ENCODE data around the gene CASK.

The CASK gene

DNA sequence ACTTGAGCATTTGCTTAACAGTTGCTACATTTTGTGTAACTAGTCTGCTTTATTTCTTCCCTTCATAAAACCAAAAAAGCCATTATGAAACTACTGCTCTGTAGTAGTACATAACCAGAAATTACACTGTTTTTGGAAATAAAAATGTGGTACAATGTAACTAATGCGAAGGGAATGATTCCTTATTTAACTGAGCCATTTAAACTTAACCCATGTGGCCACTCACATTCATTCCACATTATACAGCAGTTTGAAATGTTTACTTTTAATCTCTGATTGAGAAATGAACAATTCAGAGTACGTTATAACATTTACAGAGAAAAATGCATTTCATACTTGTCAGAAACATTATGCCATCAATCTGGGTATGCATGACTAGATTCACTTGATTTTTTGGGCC lies 382.0 kb downstream of the CASK start:
- H3K4me3 ChIP-seq (ENCODE audit: low read depth, low read length), result no peak overlapping the region
- DNase-seq (ENCODE audit: low read depth), result no peak
- TF ChIP-seq, protein P1, sequence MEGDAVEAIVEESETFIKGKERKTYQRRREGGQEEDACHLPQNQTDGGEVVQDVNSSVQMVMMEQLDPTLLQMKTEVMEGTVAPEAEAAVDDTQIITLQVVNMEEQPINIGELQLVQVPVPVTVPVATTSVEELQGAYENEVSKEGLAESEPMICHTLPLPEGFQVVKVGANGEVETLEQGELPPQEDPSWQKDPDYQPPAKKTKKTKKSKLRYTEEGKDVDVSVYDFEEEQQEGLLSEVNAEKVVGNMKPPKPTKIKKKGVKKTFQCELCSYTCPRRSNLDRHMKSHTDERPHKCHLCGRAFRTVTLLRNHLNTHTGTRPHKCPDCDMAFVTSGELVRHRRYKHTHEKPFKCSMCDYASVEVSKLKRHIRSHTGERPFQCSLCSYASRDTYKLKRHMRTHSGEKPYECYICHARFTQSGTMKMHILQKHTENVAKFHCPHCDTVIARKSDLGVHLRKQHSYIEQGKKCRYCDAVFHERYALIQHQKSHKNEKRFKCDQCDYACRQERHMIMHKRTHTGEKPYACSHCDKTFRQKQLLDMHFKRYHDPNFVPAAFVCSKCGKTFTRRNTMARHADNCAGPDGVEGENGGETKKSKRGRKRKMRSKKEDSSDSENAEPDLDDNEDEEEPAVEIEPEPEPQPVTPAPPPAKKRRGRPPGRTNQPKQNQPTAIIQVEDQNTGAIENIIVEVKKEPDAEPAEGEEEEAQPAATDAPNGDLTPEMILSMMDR (IDR thresholded peaks at IDR 0.05; ENCODE audit: control insufficient read depth, extremely low read depth, insufficient read depth), result no peak

DNA sequence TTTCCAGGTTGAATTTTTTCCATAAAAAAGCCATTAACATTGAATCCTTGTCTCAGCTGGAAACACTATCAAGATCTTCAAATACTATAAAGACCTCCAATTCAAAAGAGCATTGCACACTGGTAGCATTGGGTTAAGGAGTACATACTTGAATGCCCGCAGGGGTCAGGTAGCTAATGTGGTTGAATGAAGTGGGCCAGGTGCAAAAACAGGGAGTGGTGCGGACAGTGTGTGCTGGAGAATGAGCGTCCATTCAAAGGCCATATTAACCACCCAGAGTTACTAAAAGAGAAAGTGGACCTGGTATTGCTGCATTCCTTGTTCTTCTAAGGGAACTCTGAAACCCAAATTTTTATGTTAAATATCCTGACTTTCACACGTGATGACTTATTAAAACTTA lies 384.6 kb downstream of the CASK start:
- DNase-seq (ENCODE audit: low read depth), result no peak
- TF ChIP-seq, protein P1 (IDR thresholded peaks at IDR 0.05; ENCODE audit: control insufficient read depth, extremely low read depth, insufficient read depth), result no peak
- H3K4me3 ChIP-seq (ENCODE audit: low read depth, low read length), result no peak overlapping the region

DNA sequence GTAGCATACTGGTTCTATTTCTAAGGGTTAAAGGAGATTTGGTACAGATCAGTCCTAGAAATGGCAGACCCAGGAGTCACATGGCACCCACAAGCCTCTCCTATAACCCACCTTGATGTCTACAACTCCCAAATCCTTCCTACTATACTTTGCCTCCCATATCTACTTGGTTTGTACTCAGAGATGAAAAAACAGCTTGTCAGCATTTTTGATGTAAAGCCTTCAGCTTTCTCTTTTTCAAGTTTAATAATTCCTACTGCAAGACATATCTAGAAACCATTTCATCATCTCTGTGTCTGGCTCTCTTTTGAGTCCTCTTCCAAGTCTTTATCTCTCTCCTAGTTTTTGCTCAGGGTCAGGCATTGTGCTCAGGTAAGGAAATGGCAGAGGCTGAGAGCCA lies 393.3 kb downstream of the CASK start:
- DNase-seq (ENCODE audit: low read depth), result no peak
- TF ChIP-seq, protein P1 (IDR thresholded peaks at IDR 0.05; ENCODE audit: control insufficient read depth, extremely low read depth, insufficient read depth), result no peak
- no peak overlapping the region for H3K4me3 ChIP-seq (ENCODE audit: low read depth, low read length)

DNA sequence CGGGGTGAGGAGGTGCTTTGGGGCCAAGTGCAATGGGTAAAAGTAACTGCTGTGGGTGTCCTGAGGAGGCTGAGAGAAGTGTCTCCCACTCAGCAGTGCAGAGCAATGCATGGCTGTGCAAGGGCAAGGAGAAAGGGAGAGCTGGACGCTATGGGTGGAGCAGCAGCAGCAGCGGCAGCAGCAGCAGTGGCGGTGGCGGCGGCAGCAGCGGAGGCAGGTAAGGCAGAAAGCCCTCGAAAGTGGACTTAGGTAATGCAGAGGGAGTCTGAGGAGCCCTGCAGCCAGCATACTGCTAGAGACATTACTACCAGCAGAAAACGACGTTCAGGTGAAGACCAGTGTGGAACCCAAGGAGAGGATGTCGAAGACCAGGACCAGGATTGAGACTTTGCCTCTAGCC lies 394.1 kb downstream of the CASK start:
- TF ChIP-seq, protein P1 (IDR thresholded peaks at IDR 0.05; ENCODE audit: control insufficient read depth, extremely low read depth, insufficient read depth), result no peak
- DNase-seq (ENCODE audit: low read depth), result no peak
- H3K4me3 ChIP-seq (ENCODE audit: low read depth, low read length), result no peak overlapping the region

DNA sequence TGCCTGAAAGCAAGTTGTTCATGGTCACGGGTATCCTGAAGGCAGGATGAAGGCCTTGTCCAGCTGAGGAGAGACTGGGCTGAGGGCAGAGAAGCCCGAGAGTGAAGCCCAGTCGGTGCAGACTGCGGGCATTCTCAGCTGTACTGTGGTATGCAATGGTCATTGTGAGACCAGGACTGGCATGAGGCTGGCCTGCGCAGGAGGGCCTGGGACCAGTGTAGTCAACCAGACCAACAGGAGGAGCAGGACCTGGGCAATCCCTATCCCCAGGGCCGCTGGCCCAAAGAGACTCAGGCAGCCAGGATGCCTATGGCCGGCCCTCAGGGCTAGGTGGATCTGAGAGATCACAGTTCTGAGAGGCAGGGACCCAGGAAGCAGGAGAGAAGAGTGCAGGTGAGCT lies 394.6 kb downstream of the CASK start:
- H3K4me3 ChIP-seq (ENCODE audit: low read depth, low read length), result no peak overlapping the region
- DNase-seq (ENCODE audit: low read depth), result no peak
- TF ChIP-seq, protein P1 (IDR thresholded peaks at IDR 0.05; ENCODE audit: control insufficient read depth, extremely low read depth, insufficient read depth), result no peak

DNA sequence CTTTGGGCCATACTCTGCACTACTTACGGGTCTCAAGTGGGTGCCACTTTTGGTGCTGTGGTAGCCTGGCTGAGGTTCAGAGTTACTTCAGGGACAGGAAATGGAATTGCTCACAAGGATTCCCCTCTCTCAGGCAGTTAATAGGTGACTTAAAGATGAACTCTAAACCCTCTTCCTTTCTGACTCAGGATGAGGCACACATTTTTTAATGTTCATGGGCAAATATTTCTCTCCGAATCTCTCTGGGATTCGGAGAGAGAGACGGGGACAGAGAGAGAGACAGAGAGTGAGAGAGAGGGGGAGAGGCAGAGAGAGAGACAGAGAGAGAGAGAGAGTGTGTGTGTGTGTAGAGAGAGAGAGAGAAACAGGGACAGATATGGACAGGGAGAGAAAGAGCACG lies 396.4 kb downstream of the CASK start:
- H3K4me3 ChIP-seq (ENCODE audit: low read depth, low read length), result no peak overlapping the region
- TF ChIP-seq, protein P1 (IDR thresholded peaks at IDR 0.05; ENCODE audit: control insufficient read depth, extremely low read depth, insufficient read depth), result no peak
- no peak for DNase-seq (ENCODE audit: low read depth)

DNA sequence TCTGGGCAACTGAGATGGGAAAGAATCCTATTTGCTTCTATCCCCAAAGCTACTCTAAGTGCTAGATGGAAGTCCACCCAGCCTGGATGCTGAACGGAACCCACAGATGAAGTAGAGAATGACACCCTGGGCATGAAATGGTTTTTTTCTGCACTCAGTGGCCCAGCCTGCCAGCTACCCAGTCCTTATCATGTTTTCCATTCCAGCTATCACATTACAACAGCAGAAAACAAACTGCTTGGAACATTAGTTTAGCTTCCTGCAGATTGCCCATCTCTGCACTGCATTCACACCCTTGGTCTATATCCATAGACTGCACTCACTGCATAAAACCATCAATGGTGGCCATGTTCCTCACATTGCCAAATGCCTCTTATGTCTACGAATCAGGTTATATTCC lies 397.1 kb downstream of the CASK start:
- H3K4me3 ChIP-seq (ENCODE audit: low read depth, low read length), result no peak overlapping the region
- DNase-seq (ENCODE audit: low read depth), result no peak
- TF ChIP-seq, protein P1 (IDR thresholded peaks at IDR 0.05; ENCODE audit: control insufficient read depth, extremely low read depth, insufficient read depth), result no peak
